Endothelial cell of umbilical vein (primary cell): ENCODE results near the gene AFG1L. TPM values are rescaled to one million over a fixed set of nuclear protein-coding genes. Genes with fewer than 3 reads are reported as not detected.

Source experiments
- BruUV-seq: library from RNA; stranded (reverse); fragments of 400-500 nt; replicated peaks from 2 replicates; lab custom pipeline; 2021; lab: Mats Ljungman, UMichigan
- CTCF ChIA-PET: fragments of 300-600, 350-600 bp; sonication (Branson Sonifier 250); formaldehyde crosslinking; loops from one replicate; lab custom pipeline; 2021; ENCODE audit warnings: antibody characterized with exemption, inconsistent platforms; lab: Charles Lee
- POLR2A ChIA-PET: fragments of 300-600, 350-600 bp; sonication (Branson Sonifier 250); formaldehyde crosslinking; loops from one replicate; lab custom pipeline; 2021; ENCODE audit warnings: antibody characterized with exemption, inconsistent platforms; lab: Charles Lee
- DNase-seq: peaks from one replicate; pipeline ENCODE4 v3.0.0-alpha.2; 2011; ENCODE audit warnings: low read depth, low spot score
- FAIRE-seq: peaks from 2 replicates; lab custom pipeline; 2011; peaks lifted over from hg19 to GRCh38; lab: Jason Lieb, UNC
- H2AFZ ChIP-seq: 2 replicates; pipeline ENCODE4 v1.6.0; 2012; ENCODE audit warnings: low read depth, low read length, control low read depth, inconsistent platforms
- H3K27ac ChIP-seq: 2 replicates; pipeline ENCODE4 v1.5.1; 2011; ENCODE audit warnings: low read depth, mild to moderate bottlenecking, control low read depth, low read length, moderate library complexity; ENCODE audit not compliant: insufficient read depth
- H3K27me3 ChIP-seq, 2 experiments: 2 replicates each; pipeline versions ENCODE4 v1.6.0 to v1.6.1; 2011; ENCODE audit warnings: low read length in 2 of 2, mixed read lengths in 1 of 2; ENCODE audit not compliant: control insufficient read depth in 2 of 2, insufficient read depth in 2 of 2
- H3K36me3 ChIP-seq, 2 experiments: 2 replicates in 1 of 2; 3 replicates in 1 of 2; pipeline ENCODE4 v1.5.1; 2011; ENCODE audit warnings: low read length in 2 of 2, mild to moderate bottlenecking in 1 of 2, moderate library complexity in 1 of 2; ENCODE audit not compliant: control insufficient read depth in 2 of 2, insufficient read depth in 2 of 2; ENCODE audit errors: extremely low read depth in 1 of 2
- H3K4me1 ChIP-seq: 3 replicates; pipeline ENCODE4 v1.5.1; 2011; ENCODE audit warnings: mild to moderate bottlenecking, low read length; ENCODE audit not compliant: control insufficient read depth, insufficient read depth; ENCODE audit errors: extremely low read depth
- H3K4me2 ChIP-seq: 2 replicates; pipeline ENCODE4 v1.6.1; 2011; ENCODE audit warnings: low read length, control low read depth, mixed read lengths; ENCODE audit not compliant: insufficient read depth
- H3K4me3 ChIP-seq, 3 experiments: fragments of 200-600 bp in 1 of 3; sonication (generic), shearing (Covaris generic) in 1 of 3; replicated peaks in 1 of 3; 2 replicates each; pipeline ENCODE4 v1.5.1; 2011 to 2016; ENCODE audit warnings: control low read depth in 3 of 3, low read length in 3 of 3, mild to moderate bottlenecking in 2 of 3, inconsistent platforms in 1 of 3, low read depth in 1 of 3, moderate library complexity in 1 of 3; ENCODE audit not compliant: insufficient read depth in 1 of 3
- H3K79me2 ChIP-seq: 2 replicates; pipeline ENCODE4 v1.6.0; 2012; ENCODE audit warnings: low read length, inconsistent platforms; ENCODE audit not compliant: control insufficient read depth, insufficient read depth
- H3K9ac ChIP-seq: replicated peaks from 2 replicates; pipeline ENCODE3; 2011; ENCODE audit warnings: low read length, control low read depth; ENCODE audit not compliant: insufficient read depth; ENCODE audit errors: extremely low read depth
- H3K9me1 ChIP-seq: replicated peaks from 3 replicates; pipeline ENCODE4 v1.6.0; 2011; ENCODE audit warnings: mild to moderate bottlenecking, low read length; ENCODE audit not compliant: control insufficient read depth, insufficient read depth; ENCODE audit errors: extremely low read depth
- H3K9me3 ChIP-seq: replicated peaks from 2 replicates; pipeline ENCODE4 v1.5.1; 2012; ENCODE audit warnings: low read length, inconsistent platforms; ENCODE audit not compliant: control insufficient read depth, insufficient read depth
- H4K20me1 ChIP-seq: replicated peaks from 2 replicates; pipeline ENCODE3; 2011; ENCODE audit warnings: mild to moderate bottlenecking, low read length; ENCODE audit not compliant: control insufficient read depth, insufficient read depth; ENCODE audit errors: extremely low read depth
- CTCF ChIP-seq, 2 donors: IDR thresholded peaks; 1 replicate in 1 of 2; 2 replicates in 1 of 2; pipeline ENCODE4 v1.5.1; 2011; ENCODE audit warnings: low read length in 2 of 2, mild to moderate bottlenecking in 2 of 2, moderate library complexity in 2 of 2, control low read depth in 1 of 2, inconsistent platforms in 1 of 2, low read depth in 1 of 2; ENCODE audit not compliant: insufficient read depth in 1 of 2; ENCODE audit errors: extremely low read depth in 1 of 2
- EZH2 ChIP-seq: IDR thresholded peaks from 2 replicates; pipeline ENCODE4 v1.6.1; 2012; ENCODE audit warnings: borderline replicate concordance, low read depth, mild to moderate bottlenecking, moderate library complexity, low read length, inconsistent platforms; ENCODE audit not compliant: severe bottlenecking
- FOS ChIP-seq: IDR thresholded peaks from 2 replicates; pipeline ENCODE4 v1.6.1; 2011; ENCODE audit warnings: mild to moderate bottlenecking, low read length, moderate library complexity, borderline replicate concordance; ENCODE audit not compliant: insufficient read depth
- GATA2 ChIP-seq: IDR thresholded peaks from 2 replicates; pipeline ENCODE4 v1.7.0; 2011; ENCODE audit warnings: low read depth, mild to moderate bottlenecking, moderate library complexity, mixed read lengths, low read length; ENCODE audit not compliant: insufficient read length, insufficient read depth
- JUN ChIP-seq: IDR thresholded peaks from 2 replicates; pipeline ENCODE4 v1.6.1; 2011; ENCODE audit warnings: borderline replicate concordance, low read depth; ENCODE audit not compliant: insufficient read length, insufficient read depth
- MAX ChIP-seq: IDR thresholded peaks from 2 replicates; pipeline ENCODE4 v1.6.1; 2011; ENCODE audit not compliant: insufficient read depth, insufficient read length
- MYC ChIP-seq: IDR thresholded peaks from one replicate; pipeline ENCODE4 v1.6.1; 2011; ENCODE audit warnings: mild to moderate bottlenecking, low read depth, low read length
- POLR2A ChIP-seq: IDR thresholded peaks from 2 replicates; pipeline ENCODE4 v1.6.1; 2012; ENCODE audit warnings: low read depth, mild to moderate bottlenecking, control low read depth, low read length
- POLR2AphosphoS5 ChIP-seq: IDR thresholded peaks from 2 replicates; pipeline ENCODE4 v1.6.1; 2012; ENCODE audit warnings: low read depth, mild to moderate bottlenecking, control low read depth, low read length, moderate library complexity; ENCODE audit not compliant: insufficient read depth
- dilution Hi-C: fragments of 300-500 bp; cut with MboI; formaldehyde crosslinking; loops from one replicate; pipeline ENCODE4 v1.15.0; 2019; ENCODE audit warnings: low sequenced_read_pairs; ENCODE audit not compliant: extremely low pct_ligation_motif_present
- intact Hi-C: fragments of 100-400 bp; cut with micrococcal nuclease; formaldehyde crosslinking; loops from one replicate; pipeline ENCODE4 v1.10.0; 2022
- polyA plus RNA-seq, 4 experiments: library from polyadenylated mRNA; depleted of rRNA in 3 of 4; stranded (reverse) in 3 of 4; unstranded in 1 of 4; fragments of >200 nt; gene quantifications; 2 replicates each; pipeline versions ENCODE4 v1.2.1 to v1.2.3, GENCODE V29; 2011 to 2012; ENCODE audit warnings: missing spikeins in 1 of 4
- total RNA-seq: library from RNA; stranded (reverse); gene quantifications from 2 replicates; pipeline ENCODE4 v1.2.3, GENCODE V29; 2021

Gene AFG1L
- total and polyA plus RNA-seq, 2 donors (not counting 3 experiments of a cell fraction or from before 2014, with no cell fraction given): 1.0 to 6.2 TPM

- no peaks in the 10 kb centered on the region for H4K20me1 ChIP-seq
- H2AFZ ChIP-seq: peak overlapping the region; percentile 88
- ChIA-PET CTCF (interaction anchor here (1.0 to 3.0 kb wide), 2 partner anchors 15 to 198 kb away, joined by 3 to 22 read pairs; no protein-coding TSS in a partner anchor), POLR2A (no interaction called here)
- no peak overlapping the region for H3K27ac ChIP-seq
- no peaks in the 10 kb centered on the region for H3K9me3 ChIP-seq
- no peaks in the 10 kb centered on the region for H3K36me3 ChIP-seq
- H3K4me1 ChIP-seq: peaks cover 10% of the 10 kb centered on the region
- FAIRE-seq (peak; percentile 47), DNase-seq (no peak)
- TF ChIP-seq JUN (no peak), MYC (no peak), EZH2 (no peak), GATA2 (no peak), MAX (no peak), CTCF (IDR thresholded peaks at IDR 0.05; ENCODE audit: extremely low read depth in 1 of 2, insufficient read depth in 1 of 2, low read depth in 1 of 2, low read length in 2 of 2) (no peak), POLR2A (no peak), FOS (no peak), POLR2AphosphoS5 (no peak)
- intact Hi-C loops (loop anchor here (1.0 to 2.0 kb wide), 3 partner anchors 32 to 199 kb away; partner anchors contain the start of gene SNX3), dilution Hi-C loops (no loop called here)
- no TSS peak for BruUV-seq
- no peaks in the 10 kb centered on the region for H3K79me2 ChIP-seq
- peaks cover 0 to 3% of the 10 kb centered on the region in 2 experiments for H3K27me3 ChIP-seq
- no peak overlapping the region for H3K4me3 ChIP-seq
- H3K9me1 ChIP-seq: no peaks in the 10 kb centered on the region
- no peak overlapping the region for H3K9ac ChIP-seq
- H3K4me2 ChIP-seq: peak overlapping the region; percentile 83
Observed at GRCh38 chr6:108293527-108294296, 1.1 kb upstream of the AFG1L start.
